H1 (cell line): Measurements from ENCODE around the gene CSNK1G2. TPM values are rescaled to one million over a fixed set of nuclear protein-coding genes. Genes with fewer than 3 reads are reported as not detected.

ENCODE experiments used
- KDM4A ChIP-seq: IDR thresholded peaks from one replicate; pipeline ENCODE4 v1.7.1; 2012; ENCODE audit warnings: low read depth, mild to moderate bottlenecking, moderate library complexity, low read length, inconsistent platforms; ENCODE audit not compliant: severe bottlenecking
- SIRT6 ChIP-seq: IDR thresholded peaks from one replicate; pipeline ENCODE4 v1.7.1; 2012; ENCODE audit warnings: low read length, inconsistent platforms
- polyA plus RNA-seq, 7 experiments: library from polyadenylated mRNA; depleted of rRNA in 3 of 7; stranded (reverse) in 5 of 7; unstranded in 2 of 7; fragments of >200 nt in 5 of 7; fragments of 200-250 nt in 2 of 7; gene quantifications; 1 replicate in 5 of 7; 2 replicates in 1 of 7; 4 replicates in 1 of 7; pipeline versions ENCODE4 v1.2.1 to v1.2.3, GENCODE V29; 2011 to 2013; ENCODE audit warnings: missing spikeins in 2 of 7, mixed read lengths in 2 of 7
- total RNA-seq: library from RNA; stranded (reverse); fragmentation: NEBNext Ultra II Directional; extraction: Animal tissue kit (Norgen Biotek cat#: 25700); gene quantifications from 2 replicates; pipeline ENCODE4 v1.2.1, GENCODE V29; 2021
- TF ChIP-seq, protein P1 (sequence below): IDR thresholded peaks from 2 replicates; pipeline ENCODE4 v1.6.1; 2011; ENCODE audit warnings: low read depth, mild to moderate bottlenecking, low read length; ENCODE audit not compliant: insufficient read depth

CSNK1G2 gene
- total and polyA plus RNA-seq, 2 of the 8 experiments (the other 6 are each of a cell fraction or from before 2014, with no cell fraction given) = 99.5 to 130 TPM

DNA sequence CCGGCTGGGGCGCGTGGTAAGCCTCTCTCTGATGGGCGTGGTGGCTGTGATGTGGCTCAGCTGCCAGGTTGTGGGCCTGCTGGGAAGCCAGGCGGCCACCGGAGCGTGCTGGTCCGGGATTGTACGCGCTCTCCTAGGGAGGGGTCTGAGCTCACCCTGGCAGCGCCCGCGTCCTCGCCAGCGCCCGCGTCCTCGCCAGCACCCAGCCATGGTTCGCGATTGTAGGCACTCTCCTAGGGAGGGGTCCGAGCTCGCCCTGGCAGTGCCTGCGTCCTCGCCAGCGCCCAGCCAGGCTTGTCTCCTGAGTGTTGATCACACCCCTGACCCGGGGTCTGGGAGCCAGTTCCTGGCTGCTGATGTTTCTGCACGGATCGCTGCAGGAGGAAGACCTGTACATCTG, 22.0 kb upstream of the CSNK1G2 start (continued):
- TF ChIP-seq, protein P1, sequence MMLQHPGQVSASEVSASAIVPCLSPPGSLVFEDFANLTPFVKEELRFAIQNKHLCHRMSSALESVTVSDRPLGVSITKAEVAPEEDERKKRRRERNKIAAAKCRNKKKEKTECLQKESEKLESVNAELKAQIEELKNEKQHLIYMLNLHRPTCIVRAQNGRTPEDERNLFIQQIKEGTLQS = no peak
- no peak for TF ChIP-seq SIRT6
- TF ChIP-seq KDM4A = no peak
